ENCODE measurements around the gene RNLS.

DNA sequence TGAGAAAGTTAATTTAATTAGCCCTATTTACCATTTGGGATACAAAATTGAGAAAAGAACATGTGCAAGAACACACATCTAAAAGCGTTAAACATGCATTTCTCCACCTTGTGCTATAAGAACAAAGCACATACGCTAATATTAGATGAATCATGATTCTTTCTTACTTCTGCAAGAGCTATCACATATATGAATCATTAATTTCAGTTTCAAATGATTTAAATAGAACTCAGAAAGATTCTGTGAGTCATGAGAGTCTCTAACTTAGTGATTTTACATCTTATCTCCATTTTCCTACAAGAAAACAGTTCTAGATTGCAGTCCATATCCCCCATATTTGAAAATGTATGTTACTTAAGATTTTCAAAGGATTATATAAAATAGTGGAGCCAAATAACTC lies 173.9 kb downstream of the RNLS start:
- TF ChIP-seq, protein P1, sequence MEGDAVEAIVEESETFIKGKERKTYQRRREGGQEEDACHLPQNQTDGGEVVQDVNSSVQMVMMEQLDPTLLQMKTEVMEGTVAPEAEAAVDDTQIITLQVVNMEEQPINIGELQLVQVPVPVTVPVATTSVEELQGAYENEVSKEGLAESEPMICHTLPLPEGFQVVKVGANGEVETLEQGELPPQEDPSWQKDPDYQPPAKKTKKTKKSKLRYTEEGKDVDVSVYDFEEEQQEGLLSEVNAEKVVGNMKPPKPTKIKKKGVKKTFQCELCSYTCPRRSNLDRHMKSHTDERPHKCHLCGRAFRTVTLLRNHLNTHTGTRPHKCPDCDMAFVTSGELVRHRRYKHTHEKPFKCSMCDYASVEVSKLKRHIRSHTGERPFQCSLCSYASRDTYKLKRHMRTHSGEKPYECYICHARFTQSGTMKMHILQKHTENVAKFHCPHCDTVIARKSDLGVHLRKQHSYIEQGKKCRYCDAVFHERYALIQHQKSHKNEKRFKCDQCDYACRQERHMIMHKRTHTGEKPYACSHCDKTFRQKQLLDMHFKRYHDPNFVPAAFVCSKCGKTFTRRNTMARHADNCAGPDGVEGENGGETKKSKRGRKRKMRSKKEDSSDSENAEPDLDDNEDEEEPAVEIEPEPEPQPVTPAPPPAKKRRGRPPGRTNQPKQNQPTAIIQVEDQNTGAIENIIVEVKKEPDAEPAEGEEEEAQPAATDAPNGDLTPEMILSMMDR (IDR thresholded peaks at IDR 0.05): no peak
- TF ChIP-seq SREBF2 (IDR thresholded peaks at IDR 0.05) (no peak), RCOR1 (IDR thresholded peaks at IDR 0.05; ENCODE audit: low read depth, low read length) (no peak), HDAC2 (IDR thresholded peaks at IDR 0.05) (no peak), RAD21 (conservative IDR thresholded peaks at IDR 0.05 in 1 of 2, IDR thresholded peaks at IDR 0.05 in 1 of 2) (no peak), CHD4 (IDR thresholded peaks at IDR 0.05; ENCODE audit: borderline replicate concordance) (no peak), POLR2AphosphoS2 (conservative IDR thresholded peaks at IDR 0.05; ENCODE audit: low read length) (no peak), POLR2A (IDR thresholded peaks at IDR 0.05; ENCODE audit: low read length) (no peak), CHD2 (IDR thresholded peaks at IDR 0.05; ENCODE audit: low read length, partially characterized antibody) (no peak)
- TF ChIP-seq, protein P2, sequence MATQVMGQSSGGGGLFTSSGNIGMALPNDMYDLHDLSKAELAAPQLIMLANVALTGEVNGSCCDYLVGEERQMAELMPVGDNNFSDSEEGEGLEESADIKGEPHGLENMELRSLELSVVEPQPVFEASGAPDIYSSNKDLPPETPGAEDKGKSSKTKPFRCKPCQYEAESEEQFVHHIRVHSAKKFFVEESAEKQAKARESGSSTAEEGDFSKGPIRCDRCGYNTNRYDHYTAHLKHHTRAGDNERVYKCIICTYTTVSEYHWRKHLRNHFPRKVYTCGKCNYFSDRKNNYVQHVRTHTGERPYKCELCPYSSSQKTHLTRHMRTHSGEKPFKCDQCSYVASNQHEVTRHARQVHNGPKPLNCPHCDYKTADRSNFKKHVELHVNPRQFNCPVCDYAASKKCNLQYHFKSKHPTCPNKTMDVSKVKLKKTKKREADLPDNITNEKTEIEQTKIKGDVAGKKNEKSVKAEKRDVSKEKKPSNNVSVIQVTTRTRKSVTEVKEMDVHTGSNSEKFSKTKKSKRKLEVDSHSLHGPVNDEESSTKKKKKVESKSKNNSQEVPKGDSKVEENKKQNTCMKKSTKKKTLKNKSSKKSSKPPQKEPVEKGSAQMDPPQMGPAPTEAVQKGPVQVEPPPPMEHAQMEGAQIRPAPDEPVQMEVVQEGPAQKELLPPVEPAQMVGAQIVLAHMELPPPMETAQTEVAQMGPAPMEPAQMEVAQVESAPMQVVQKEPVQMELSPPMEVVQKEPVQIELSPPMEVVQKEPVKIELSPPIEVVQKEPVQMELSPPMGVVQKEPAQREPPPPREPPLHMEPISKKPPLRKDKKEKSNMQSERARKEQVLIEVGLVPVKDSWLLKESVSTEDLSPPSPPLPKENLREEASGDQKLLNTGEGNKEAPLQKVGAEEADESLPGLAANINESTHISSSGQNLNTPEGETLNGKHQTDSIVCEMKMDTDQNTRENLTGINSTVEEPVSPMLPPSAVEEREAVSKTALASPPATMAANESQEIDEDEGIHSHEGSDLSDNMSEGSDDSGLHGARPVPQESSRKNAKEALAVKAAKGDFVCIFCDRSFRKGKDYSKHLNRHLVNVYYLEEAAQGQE (IDR thresholded peaks at IDR 0.05): no peak
- TF ChIP-seq, protein P3, sequence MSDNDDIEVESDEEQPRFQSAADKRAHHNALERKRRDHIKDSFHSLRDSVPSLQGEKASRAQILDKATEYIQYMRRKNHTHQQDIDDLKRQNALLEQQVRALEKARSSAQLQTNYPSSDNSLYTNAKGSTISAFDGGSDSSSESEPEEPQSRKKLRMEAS (IDR thresholded peaks at IDR 0.05): no peak
- TF ChIP-seq, protein P4, sequence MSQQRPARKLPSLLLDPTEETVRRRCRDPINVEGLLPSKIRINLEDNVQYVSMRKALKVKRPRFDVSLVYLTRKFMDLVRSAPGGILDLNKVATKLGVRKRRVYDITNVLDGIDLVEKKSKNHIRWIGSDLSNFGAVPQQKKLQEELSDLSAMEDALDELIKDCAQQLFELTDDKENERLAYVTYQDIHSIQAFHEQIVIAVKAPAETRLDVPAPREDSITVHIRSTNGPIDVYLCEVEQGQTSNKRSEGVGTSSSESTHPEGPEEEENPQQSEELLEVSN (IDR thresholded peaks at IDR 0.05; ENCODE audit: borderline replicate concordance, low read depth): no peak
